HG03139 (cell line): ENCODE results near the gene RFT1.
"Not testable (repeated sequence)": the region's sequence is repeated elsewhere in the genome, so short reads cannot be mapped to it uniquely, and the experiment has no call there.

Experiments used
- ATAC-seq: cut with Tn5 transposase; IDR thresholded peaks from one replicate; pipeline ENCODE4 v1.9.1; 2021; ENCODE audit not compliant: unreplicated experiment

The RFT1 gene

DNA sequence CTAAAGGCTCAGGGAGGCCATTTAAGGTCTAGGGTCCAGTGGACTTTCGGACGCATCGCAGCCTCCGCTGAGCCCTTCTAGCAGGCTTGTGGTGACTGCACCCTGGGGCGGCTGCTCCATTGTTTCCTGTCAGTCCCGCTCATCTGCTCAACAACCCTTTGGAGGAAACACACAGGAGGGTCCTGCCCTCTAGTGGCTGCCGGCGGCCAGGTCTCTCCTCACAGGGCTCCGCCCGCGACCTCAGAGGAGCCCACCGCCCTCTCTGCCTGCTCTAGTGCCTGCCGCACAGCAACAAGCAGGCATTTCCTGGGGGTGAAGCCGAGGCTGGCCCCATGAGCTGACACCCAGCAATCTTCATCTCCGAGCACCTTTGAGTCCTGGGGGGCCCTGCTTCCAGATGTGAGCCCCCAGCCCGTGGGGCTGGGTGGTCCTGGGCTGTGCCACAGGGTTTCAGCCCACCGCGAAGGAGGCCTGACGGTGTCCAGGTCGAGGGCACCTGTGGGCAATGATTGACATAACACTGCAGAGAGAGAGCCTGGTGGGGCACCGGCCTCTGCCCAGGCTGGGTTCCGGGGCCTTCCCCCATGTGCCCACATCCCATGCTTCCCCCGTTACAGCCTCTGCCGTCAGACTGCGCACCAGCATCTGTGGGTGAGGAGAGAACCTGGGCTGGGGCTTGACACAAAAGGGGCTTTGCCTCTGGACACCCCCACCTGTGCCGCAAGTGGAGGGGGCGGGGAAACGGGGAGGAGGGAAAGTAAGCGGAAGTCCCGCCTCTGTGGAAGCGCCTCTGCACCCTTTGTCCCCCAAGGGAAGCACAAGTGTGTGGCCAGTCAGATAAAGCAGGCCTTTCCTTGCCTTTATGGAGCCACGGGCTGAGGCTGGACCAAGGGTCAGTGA, 57.3 kb downstream of the RFT1 start:
- ATAC-seq = peak; percentile 78

DNA sequence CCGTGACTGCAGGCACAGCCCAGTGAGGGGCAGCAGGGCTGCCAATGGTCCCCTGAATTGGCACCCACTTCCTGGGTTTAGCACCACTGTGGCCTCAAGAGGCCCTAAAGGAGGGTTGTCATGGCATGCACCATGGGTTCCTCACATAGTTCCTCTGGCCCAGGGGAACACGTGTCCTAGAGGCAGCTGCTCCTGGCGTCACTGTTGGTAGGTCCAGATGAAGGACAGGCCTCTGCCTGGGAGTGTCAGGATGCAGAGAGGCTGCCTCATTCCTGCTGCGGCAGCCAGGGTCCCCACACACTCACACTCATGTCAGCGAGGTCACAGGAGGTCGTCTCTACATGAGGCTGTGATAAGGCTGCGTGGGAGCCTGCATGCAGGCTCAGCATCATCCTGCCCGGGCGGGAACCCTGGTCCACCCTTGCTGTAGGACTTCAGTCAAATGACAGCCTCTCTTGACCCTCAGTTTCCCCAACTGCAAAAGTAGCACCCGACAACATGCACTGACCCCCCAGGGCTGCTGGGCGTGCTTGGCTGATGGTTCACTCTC, 58.3 kb downstream of the RFT1 start:
- ATAC-seq = no peak

DNA sequence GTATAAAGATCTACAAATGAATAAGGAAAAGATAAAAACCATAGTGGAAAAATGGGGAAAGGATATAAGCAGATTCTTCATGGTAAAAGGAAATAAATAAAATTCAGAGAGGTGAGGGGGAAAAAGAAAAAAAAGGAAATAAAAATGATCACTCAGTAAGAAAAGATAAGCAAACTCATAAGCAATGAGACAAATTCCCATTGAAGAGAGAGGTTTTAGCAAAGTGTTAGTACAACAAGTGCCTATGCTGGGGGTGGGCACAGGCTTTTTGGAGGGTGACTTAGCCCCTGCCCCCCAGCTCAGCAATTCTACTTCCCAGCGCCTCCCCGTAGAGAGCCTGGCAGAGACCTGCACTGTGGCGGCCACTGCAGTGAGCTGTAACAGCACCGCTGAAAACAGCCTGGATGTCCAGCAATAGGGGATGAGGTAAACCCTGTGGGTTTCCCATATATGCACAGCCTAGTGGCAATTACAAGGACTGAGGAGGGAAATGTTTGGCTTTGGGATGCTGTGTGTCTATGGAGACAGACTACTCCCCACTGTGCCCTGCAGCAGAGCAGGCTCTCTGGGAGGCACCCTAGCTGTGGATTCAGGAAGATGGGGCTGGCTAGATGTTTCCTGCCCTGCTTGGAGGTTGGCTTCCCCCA, 60.7 kb downstream of the RFT1 start:
- no peak for ATAC-seq

DNA sequence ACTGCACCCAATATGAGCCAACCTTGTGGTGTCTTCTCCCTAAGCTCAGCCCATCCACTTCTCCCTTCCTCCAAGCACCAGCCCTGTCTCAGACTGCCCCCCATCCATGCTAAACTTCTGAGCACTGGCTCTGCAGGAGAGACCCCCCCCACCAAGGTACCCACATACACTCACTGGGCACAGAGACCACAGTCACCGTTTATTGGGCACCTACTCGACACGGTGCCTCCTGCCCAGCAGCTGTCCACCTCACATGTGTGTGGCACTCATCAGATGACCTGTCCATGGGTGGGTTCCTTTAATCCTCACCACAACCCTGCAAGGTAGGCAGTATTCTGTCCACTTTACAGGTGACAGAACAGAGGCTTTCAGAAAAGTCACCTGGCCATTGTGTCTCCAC, 62.1 kb downstream of the RFT1 start:
- ATAC-seq = no peak

DNA sequence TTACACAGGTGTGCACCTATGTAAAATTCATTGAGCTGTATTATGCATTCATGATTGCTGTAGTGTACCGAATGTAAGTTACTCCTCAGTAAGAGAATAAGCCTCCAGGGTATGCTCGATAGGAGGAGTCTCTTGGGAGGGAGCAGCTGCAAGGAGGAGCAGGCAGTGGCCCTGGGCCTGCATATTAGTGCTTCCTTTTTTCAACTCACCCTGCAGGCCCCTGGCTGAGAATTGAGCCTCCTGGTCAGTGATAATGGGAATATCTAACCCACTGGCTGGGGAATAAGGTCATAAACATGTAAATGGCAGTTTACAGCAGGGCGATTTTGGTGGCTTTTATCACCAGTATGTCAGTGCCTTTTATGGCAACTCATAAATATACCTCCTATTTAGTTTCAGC, 62.7 kb downstream of the RFT1 start:
- no peak for ATAC-seq

DNA sequence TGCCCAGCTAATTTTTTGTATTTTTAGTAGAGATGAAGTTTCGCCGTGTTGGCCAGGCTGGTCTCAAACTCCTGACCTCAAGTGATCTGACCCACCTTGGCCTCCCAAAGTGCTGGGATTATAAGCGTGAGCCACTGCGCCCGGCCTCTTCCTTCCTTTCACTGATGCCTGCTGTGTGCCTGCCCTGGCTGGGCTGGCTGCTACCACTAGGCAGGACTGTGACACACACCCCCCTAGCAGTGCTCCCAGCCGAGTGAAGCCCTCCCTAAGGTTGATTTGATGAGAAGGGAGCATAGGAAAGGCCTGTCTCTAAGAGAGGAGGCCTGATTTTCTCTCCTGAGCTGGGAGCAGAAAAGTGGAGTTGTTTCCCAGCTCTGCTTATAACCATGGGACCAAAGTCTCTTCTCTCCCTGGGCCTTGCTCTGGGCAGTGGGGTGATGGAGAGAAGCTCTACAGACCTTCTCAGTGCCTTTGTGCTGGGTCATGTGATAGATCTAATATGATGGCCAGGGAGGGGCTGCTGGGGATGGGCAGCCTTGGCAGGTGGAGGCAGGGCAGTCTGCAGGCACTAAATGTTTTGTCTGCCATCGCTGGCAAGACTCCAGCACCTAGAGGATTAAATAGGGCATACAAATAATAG, 64.3 kb downstream of the RFT1 start:
- no peak for ATAC-seq

DNA sequence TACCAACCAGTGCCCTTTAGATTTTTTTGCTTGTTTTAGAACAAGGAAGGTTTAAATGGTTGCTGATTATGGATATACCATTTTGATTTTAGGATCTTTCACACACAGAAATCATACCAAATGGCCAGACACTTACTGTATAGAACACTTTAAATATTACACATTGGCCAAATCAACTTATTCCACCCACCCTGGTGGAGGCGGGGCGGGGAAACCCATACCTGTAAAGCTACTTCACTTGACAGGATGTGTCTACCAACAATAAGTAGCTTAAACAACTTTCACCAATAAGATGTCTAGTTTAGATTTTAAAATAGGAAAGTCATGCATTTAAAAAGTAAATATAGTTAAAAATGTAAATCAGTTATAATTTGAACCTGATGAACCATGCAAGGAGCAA, 67.3 kb downstream of the RFT1 start:
- ATAC-seq = no peak

DNA sequence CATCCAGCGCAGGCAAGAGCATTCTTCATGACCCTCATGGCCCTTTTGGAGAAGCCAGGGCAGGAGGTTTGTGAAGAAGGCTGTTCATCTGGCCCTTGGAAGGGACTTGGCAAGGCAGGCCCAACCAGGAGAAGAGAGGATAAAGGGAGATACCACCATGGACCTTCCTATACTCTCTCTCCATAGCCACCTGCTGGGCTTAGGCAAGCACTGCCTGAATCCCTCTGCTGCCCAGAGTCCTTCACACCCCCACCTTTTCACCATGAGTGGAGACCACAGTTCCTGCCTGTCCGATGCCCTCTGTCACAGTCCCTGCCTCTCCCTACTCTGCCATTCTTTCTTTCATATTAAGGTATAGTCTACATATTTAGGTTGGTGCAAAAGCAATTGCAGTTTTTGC, 73.8 kb downstream of the RFT1 start:
- no peak for ATAC-seq

DNA sequence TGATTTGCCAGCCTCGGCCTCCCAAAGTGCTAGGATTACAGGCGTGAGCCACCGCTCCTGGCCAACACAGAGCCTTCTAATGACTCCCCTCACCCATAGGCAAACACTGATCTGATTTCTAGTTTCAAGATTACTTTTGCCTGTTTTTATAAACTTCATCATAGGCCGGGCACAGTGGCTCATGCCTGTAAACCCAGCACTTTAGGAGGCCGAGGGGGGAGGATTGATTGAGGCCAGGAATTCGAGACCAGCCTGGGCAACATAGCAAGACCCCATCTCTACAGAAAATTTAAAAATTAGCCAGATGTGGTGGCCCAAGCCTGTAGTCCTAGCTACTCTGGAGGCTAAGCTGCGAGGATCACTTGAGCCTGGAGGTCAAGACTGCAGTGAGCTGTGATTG, 76.0 kb downstream of the RFT1 start:
- ATAC-seq = not testable (repeated sequence)

DNA sequence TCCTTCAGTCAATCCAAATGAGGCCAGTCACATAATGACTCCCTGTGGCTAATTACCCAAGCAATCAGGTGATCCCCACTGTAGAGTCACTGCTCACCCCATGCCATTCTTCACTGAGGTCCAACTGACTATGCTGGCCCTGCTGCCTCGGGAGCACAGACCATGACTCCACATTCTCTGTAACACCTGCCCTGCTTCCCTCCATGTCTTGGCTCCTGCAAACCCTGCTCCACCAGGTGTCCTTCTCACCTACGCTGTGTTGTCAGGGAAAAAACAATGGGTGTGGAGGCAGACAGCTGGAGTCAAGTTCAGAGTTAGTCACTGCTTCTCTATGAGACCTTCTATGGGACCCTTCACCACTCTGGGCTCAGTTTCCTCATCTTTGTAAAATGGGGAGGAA, 78.3 kb downstream of the RFT1 start:
- no peak for ATAC-seq

DNA sequence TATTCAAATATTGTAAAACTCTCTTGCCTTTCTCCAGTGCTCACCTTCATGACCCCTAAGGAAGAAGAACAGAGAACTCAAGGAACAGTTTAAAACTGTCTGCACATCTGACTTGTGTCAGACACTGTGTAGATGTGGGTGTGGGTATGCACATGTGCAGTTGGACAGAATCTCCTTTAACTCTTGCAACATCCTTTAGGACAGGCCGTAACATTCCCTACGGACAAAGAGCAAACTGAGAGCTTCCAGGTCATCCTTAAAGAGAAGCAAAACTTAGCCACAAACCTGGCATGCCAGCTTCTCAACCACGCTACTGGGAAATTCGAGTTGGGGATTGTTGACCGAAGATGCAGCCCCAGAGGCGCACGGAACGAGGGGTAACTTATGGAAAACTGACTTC, 80.2 kb downstream of the RFT1 start:
- ATAC-seq = no peak

DNA sequence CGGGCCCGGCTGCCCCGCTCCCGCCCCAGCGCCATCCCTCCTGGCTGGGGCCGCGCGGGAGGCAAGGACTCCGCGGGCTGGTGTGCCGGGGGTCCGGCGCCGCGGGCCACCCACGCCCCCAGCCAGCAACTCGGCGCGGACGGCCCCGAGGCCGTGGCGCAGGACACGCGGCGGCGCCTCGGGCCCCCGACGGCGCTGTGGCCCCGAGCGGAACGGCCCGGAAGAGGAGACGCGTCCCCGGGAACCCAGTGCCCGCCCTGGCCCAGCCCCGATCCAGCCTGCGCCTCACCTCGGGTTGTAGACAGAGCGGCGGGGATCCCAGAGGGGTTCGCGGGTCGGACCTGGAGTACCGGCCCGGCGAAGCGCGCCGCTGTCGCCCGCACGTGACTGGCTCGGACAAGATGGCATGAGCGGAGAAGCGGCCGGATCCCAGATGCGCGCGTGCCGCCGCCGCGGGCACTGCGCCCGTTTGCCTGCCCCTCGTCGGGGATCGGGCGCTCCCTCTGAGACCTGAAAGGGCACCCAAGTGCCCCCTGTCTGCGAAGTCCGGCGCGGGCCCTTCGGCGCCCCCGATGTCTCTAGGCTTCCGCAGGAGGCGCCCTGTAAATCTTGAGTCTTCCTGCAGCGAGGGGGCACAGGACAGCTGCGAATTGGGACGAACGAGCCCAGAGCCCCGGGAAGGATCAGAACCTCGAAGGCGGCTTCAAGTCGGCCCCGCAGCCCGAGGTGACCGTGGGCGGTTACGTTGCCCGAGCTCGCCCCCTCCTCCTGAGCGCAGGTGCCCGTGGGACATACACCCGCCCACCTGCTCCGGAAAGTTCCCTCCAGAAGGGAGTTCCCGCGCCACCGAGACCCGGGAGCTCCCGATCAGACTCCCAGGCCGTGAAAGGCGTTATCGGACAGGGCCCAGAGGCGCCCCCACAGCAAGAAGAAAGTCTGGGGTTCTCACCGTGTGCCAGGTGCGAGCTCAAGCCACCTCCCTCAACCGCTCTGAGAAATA, 83.8 kb downstream of the RFT1 start:
- ATAC-seq = peak; percentile 36

DNA sequence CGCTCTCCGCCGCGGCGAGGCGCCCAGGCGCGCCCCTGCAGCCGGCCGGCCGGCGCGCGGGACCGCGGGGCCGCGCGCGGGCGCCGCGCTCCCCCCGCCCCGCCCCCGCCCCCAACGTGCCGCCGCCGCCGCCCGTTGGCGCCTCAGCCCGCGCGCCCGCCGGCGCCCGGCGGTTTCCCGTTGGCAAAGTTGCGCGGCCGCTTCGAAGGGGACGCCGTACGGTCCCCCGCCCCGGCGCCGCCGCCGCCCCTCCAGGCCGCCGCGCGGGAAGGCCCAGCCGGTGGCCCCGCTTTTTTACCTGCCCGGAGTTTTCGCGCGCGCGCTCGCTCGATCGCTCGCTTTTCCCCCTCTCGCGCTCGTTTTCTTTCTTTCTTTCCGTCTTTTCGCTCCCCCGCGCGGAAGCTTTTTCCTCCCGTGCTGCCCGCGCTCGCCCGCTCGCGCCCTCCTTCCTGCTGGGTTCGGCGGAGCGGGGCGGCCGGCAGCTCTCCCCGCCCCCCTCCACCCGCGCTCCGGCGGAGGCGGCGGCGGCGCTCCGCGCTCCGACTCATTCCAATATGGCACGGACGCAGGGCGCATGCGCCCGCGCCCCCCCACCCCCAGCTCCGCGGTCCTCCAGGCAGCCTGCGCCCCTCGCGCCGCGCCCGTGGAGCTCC, 84.6 kb downstream of the RFT1 start, which contains the start of gene SFMBT1:
Gene SFMBT1, minus strand, starts transcription at position 556 of the 653 bp plus-strand sequence. CDS start 76,945 bp downstream, outside the sequence.
- ATAC-seq = peak; percentile 34

DNA sequence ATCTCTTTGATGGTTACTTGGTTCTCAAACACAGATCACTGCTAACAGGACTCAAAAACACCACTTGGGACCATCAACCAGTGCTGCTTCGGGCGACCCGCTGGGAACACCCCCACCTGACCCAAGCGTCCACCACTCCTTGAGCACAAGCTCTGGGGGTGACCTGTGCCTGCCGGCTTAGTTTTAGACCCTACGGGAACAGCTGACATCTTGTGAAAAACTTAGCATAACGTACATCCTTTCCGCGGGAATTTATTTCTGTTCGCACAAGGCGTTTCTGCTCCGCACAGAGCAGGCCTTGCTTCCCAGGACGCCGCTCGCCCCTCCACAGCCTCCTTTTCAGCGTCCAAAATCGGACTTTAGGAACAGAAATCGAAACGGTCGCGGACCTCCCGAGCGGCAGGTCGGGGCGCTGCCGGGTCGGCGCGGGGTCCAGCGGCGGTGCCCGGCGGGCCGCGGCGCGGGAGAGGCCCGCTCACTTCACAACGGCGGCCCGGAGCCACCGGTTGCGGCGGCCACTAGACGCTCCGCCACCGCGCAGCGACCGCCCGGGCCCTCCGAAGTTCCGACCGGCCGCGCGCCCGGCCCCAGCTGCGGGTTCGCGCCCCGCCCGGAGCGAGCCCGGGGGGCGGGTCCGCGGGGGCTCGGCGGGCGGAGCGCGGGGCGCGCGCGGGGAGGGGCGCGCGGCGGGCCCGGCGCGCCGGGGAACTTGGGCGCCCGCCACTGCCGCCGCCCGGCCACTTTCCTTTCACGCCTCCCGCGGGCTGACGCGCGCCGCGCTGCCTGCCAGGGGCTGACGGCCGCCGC, 85.3 kb downstream of the RFT1 start:
- ATAC-seq = peak; percentile 35

DNA sequence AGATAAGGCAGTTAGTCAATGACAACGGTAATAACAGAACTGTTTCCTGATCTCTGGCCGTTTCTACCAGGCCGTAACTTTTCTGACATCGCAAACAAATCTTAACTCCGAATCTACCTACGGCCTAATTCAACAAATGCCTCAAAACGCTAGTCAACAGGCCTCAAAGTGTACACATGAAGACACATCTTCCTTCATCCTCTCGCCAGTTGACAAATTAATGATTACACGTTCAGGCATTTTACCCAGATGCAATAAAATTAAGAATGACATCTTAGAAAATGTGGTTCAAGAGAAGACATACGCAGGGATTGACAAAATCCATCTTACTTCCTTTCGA, 85.9 kb downstream of the RFT1 start:
- no peak for ATAC-seq

DNA sequence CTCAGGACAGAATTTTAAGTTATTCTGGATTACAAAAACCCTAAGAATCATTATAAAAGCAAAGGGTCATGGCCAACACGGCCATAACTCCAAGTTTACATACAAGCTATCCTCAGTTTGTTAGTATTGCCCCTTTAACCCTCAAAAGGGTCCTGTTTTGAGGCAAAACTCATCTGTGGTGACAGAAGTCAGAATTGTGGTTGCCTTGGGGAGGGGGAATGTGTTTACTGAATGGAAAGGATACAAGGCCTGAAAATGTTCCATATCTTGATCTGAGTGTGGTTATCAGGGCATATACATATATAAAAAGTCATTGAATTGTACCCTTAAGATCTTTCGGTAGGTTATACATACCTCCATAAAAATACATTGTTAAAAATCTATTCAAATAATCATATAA, 86.5 kb downstream of the RFT1 start:
- no peak for ATAC-seq

DNA sequence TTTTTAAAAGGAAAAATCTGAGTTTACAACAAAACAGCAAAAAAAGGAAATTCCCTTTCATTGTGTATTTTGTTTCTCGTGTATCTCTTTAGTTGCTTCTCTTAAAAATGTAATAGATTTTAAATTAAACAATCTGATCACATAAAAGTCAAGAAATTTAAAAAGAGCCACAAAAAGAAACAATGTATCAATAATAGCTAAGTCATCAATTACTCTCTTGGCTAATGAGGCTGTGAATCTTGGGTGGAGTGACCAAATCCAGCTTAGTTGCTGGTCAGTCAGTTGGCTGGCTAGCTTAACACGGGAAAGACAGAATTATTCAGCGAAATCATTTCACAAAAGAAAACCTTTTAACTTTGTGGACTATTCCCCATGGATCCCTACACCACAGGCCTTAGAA, 87.6 kb downstream of the RFT1 start:
- ATAC-seq = no peak

DNA sequence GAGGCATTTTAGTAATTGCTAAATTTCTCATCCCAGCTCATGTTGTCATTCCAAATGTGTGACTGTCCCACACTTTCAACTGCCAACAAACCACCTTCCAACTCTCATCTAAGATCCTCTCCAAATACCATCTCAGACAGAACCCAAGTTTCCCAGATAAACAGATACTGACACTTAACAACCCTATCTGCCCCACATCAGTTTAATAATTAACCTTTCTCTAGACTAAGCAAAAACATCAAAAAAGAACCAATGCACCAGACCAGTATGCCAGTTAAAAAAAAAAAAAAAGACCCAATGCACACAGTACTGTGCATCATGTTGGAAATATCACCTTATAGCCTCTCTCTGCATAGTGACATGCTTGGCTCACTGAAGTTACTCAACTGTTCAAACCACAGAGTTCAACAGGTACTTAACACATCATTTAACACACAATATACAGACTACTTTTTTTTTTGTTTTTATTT, 89.8 kb downstream of the RFT1 start:
- ATAC-seq = no peak

DNA sequence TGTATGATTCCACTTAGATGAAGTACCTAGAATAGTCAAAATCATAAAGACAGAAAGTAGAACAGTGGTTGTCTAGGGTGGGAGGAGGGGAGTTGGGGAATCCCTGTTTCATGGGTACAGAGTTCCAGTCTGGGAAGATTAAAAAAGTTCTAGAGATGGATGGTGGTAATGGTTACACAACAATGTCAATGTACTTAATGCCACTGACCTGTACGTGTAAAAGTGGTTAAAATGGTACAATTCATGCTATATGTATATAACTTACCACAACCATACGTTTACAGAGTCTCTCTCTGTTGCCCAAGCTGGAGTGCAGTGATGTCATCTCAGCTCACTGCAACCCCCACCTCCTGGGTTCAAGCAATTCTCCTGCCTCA, 90.9 kb downstream of the RFT1 start:
- no peak for ATAC-seq
